Thyroid gland (tissue), 4 donors: ENCODE measurements around the gene GPR156. TPM values are rescaled to one million over a fixed set of nuclear protein-coding genes. Genes with fewer than 3 reads are reported as not detected.
"Not testable (repeated sequence)": the region's sequence is repeated elsewhere in the genome, so short reads cannot be mapped to it uniquely, and the experiment has no call there.

Experiments used
- DNase-seq, 2 donors: peaks; one replicate each; pipeline ENCODE4 v3.0.0-alpha.2; 2019
- H3K27ac ChIP-seq, 3 donors: fragments of 200-600 bp; sonication (generic); 1 replicate in 2 of 3; 2 replicates in 1 of 3; pipeline ENCODE4 v1.5.1; 2016 to 2019; ENCODE audit warnings: mild to moderate bottlenecking in 1 of 3, moderate library complexity in 1 of 3
- H3K27me3 ChIP-seq: fragments of 200-600 bp; sonication (generic); one replicate; pipeline ENCODE4 v1.5.1; 2019
- H3K36me3 ChIP-seq, 2 donors: fragments of 200-600 bp; sonication (generic); one replicate each; pipeline ENCODE4 v1.5.1; 2016 to 2019
- H3K4me1 ChIP-seq, 2 donors: fragments of 200-600 bp; sonication (generic); one replicate each; pipeline ENCODE4 v1.5.1; 2017 to 2019
- H3K4me3 ChIP-seq, 3 donors: fragments of 200-600 bp; sonication (generic); replicated peaks in 1 of 3; 1 replicate in 2 of 3; 2 replicates in 1 of 3; pipeline ENCODE4 v1.5.1; 2016; ENCODE audit warnings: mild to moderate bottlenecking in 1 of 3
- H3K9me3 ChIP-seq: fragments of 200-600 bp; sonication (generic); one replicate; pipeline ENCODE4 v1.5.1; 2017
- POLR2A ChIP-seq, 2 donors: fragments of 450-650 bp; IDR thresholded peaks; one replicate each; pipeline ENCODE4 v1.6.1; 2017; ENCODE audit warnings: antibody characterized with exemption in 2 of 2, mild to moderate bottlenecking in 2 of 2, moderate library complexity in 1 of 2
- WGBS, 2 donors: methylation state at CpG; one replicate each; pipeline ENCODE4 v1.1.5; 2017; 5-methylcytosine and 5-hydroxymethylcytosine counted together
- intact Hi-C: fragments of 100-400 bp; cut with DNase I; formaldehyde crosslinking; loops from one replicate; pipeline ENCODE4 v1.15.1; 2023
- total RNA-seq, 4 donors: library from RNA; depleted of rRNA; stranded (reverse); fragments of >200 nt; gene quantifications; one replicate each; pipeline ENCODE4 v1.2.3, GENCODE V29; 2016
- TF ChIP-seq, protein P1 (sequence below), 6 experiments: fragments of 200-600 bp in 3 of 6; fragments of 450-650 bp in 3 of 6; sonication (generic) in 3 of 6; IDR thresholded peaks; one replicate each; pipeline ENCODE4 v1.5.1; 2016 to 2019; ENCODE audit warnings: antibody characterized with exemption in 6 of 6, mild to moderate bottlenecking in 2 of 6, inconsistent platforms in 1 of 6, moderate library complexity in 1 of 6

Gene GPR156
- total RNA-seq, 4 donors from 2014 or later = not detected

DNA sequence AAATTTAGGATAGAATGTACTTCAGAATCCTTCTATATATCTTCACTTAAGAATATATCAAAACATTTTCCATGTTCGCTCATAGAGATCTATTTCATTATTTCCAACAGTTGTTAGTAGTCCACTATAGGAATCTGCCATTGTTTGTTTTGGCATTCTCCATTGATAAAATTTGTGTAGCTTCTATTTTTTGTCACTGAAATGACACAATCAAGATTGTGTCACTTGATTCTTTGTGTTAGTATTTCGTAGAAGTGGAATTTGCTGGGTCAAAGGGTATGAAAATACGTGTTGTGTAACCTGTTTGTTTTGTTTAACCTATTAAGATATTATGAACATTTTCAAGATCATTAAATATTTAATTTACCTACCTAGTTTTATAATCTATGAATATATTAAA lies 15.9 kb upstream of the GPR156 start:
- TF ChIP-seq, protein P1, sequence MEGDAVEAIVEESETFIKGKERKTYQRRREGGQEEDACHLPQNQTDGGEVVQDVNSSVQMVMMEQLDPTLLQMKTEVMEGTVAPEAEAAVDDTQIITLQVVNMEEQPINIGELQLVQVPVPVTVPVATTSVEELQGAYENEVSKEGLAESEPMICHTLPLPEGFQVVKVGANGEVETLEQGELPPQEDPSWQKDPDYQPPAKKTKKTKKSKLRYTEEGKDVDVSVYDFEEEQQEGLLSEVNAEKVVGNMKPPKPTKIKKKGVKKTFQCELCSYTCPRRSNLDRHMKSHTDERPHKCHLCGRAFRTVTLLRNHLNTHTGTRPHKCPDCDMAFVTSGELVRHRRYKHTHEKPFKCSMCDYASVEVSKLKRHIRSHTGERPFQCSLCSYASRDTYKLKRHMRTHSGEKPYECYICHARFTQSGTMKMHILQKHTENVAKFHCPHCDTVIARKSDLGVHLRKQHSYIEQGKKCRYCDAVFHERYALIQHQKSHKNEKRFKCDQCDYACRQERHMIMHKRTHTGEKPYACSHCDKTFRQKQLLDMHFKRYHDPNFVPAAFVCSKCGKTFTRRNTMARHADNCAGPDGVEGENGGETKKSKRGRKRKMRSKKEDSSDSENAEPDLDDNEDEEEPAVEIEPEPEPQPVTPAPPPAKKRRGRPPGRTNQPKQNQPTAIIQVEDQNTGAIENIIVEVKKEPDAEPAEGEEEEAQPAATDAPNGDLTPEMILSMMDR (IDR thresholded peaks at IDR 0.05) = no peak
- no peak for TF ChIP-seq POLR2A (IDR thresholded peaks at IDR 0.05)
- DNase-seq = no peak
- intact Hi-C loops = no loop called here
- Histone ChIP-seq H3K36me3 (no peaks in the 10 kb centered on the region), H3K27me3 (no peaks in the 10 kb centered on the region), H3K9me3 (no peaks in the 10 kb centered on the region), H3K4me3 (no peak overlapping the region), H3K27ac (no peak overlapping the region), H3K4me1 (no peaks in the 10 kb centered on the region)
- 82 to 85% methylated on average over 3 of the region's 3 CpGs for WGBS, 2 donors

DNA sequence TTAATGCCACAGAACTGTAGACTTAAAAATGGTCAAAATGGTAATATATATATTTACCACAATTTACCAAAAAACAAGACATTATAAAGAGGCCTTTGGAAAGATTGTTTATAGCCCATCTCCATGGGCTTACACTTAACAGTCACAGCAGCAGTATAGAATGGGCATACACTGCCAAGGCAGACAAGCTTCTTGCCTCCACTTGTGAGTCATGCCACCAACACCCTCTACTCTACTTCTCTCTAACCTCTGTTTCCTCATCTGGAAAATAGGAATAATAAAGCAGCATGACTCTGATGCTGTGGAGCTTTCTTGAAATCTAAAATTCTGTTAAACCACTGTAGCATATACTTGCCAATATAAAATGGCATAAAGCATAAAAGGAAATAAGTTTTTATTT lies 14.4 kb upstream of the GPR156 start:
- H3K4me1 ChIP-seq = no peaks in the 10 kb centered on the region
- no peaks in the 10 kb centered on the region for H3K27me3 ChIP-seq
- no peak overlapping the region for H3K4me3 ChIP-seq
- DNase-seq = no peak
- TF ChIP-seq, protein P1 (IDR thresholded peaks at IDR 0.05) = no peak
- no peak for TF ChIP-seq POLR2A (IDR thresholded peaks at IDR 0.05)
- intact Hi-C loops = no loop called here
- H3K9me3 ChIP-seq = no peaks in the 10 kb centered on the region
- no peaks in the 10 kb centered on the region for H3K36me3 ChIP-seq
- no peak overlapping the region for H3K27ac ChIP-seq

DNA sequence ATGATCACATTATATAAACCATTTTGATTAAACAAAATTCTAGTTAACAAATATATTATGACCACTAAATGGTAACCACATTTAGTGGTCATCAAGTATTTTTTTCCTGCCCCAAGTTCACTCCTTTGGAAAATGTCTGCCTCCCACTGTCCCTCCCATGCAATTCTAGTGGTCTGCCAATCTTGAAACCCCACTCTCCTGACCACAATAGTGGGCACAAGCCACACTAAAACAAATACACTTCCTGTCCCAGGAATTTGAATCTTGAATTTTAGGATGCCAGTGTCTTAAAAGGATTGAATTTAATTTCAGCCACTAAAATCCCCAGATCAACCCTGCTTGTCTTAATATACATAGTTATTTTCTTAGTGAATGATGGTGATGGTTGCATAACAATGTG lies 14.0 kb upstream of the GPR156 start:
- Histone ChIP-seq H3K9me3 (no peaks in the 10 kb centered on the region), H3K36me3 (no peaks in the 10 kb centered on the region), H3K27me3 (no peaks in the 10 kb centered on the region), H3K4me1 (no peaks in the 10 kb centered on the region), H3K4me3 (no peak overlapping the region), H3K27ac (no peak overlapping the region)
- DNase-seq = no peak
- intact Hi-C loops = no loop called here
- TF ChIP-seq, protein P1 (IDR thresholded peaks at IDR 0.05) = no peak
- no peak for TF ChIP-seq POLR2A (IDR thresholded peaks at IDR 0.05)

DNA sequence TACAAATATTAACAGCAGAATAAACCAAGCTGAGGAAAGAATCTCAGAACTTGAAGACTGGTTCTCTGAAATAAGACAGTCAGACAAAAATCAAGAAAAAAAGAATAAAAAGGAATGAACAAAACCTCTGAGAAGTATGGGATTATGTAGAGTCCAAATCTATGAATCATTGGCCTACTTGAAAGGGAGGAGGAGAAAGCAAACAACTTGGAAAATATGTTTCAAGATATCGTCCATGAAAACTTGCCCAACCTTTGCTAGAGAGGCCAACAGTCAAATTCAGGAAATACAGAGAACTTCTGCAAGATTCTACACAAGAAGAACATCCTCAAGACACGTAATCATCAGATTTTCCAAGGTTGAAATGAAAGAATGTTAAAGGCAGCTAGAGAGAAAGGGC lies 6.5 kb upstream of the GPR156 start:
- WGBS, 2 donors = 78 to 89% methylated on average over 2 of the region's 2 CpGs
- H3K4me3 ChIP-seq, H3K36me3 ChIP-seq, intact Hi-C loops, H3K27ac ChIP-seq, DNase-seq, H3K4me1 ChIP-seq, H3K27me3 ChIP-seq, H3K9me3 ChIP-seq: not testable (repeated sequence)

DNA sequence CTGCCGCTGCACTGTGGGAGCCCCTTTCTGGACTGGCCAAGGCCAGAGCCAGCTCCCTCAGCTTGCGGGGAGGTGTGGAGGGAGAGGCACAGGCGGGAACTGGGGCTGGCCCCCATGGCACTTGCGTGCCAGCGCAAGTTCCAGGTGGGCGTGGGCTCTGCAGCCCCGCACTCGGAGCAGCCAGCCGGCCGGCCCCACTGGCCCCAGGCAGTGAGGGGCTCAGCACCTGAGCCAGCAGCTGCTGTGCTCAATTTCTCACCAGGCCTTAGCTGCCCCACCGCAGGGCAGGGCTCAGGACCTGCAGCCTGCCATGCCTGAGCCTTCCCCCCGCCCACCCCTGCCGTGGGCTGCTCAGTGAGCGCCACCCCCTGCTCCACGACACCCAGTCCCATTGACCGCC lies 4.6 kb upstream of the GPR156 start:
- H3K27ac ChIP-seq = no peak overlapping the region
- intact Hi-C loops = no loop called here
- peaks cover 3 to 4% of the 10 kb centered on the region in 2 donors for H3K4me1 ChIP-seq
- H3K36me3 ChIP-seq = no peaks in the 10 kb centered on the region
- no peak for DNase-seq
- 92 to 100% methylated on average over 1 to 7 of the region's 16 CpGs for WGBS, 2 donors
- TF ChIP-seq, protein P1 (IDR thresholded peaks at IDR 0.05) = no peak
- TF ChIP-seq POLR2A (IDR thresholded peaks at IDR 0.05) = no peak
- no peaks in the 10 kb centered on the region for H3K9me3 ChIP-seq
- H3K27me3 ChIP-seq = no peaks in the 10 kb centered on the region
- no peak overlapping the region for H3K4me3 ChIP-seq

DNA sequence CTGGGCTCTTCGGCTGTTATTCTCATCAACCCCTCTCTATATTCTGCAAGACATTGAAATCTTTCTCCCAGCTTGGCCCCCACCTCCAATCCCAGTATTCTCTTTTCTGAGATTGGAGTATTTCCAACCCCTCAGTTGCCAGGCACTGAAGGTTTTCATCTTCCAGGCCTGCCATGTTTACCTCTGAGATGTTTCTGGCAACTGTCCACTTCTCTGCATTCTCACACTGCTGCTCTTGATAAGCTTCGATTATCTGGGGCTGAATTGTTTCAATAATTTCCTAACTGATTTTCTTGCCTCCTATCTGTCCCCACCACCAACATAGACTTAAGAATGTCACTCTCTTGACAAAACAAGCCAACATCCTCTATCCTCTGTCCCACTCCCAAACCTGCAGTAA lies 1.4 kb upstream of the GPR156 start:
- Histone ChIP-seq H3K4me3 (no peak overlapping the region), H3K27me3 (no peaks in the 10 kb centered on the region), H3K4me1 (peaks cover 3 to 4% of the 10 kb centered on the region in 2 donors), H3K27ac (no peak overlapping the region), H3K36me3 (no peaks in the 10 kb centered on the region), H3K9me3 (no peaks in the 10 kb centered on the region)
- TF ChIP-seq, protein P1 (IDR thresholded peaks at IDR 0.05) = no peak
- no peak for TF ChIP-seq POLR2A (IDR thresholded peaks at IDR 0.05)
- WGBS, 2 donors = 76 to 81% methylated on average over 2 of the region's 2 CpGs
- intact Hi-C loops = no loop called here
- no peak for DNase-seq
